IMR-90 (cell line): ENCODE measurements around the gene TSSK2.

Experiments
- MAZ ChIP-seq: IDR thresholded peaks from 2 replicates; pipeline ENCODE4 v1.6.1; 2012; ENCODE audit warnings: low read depth, mild to moderate bottlenecking, low read length, improper control_type of control experiment, moderate library complexity, borderline replicate concordance
- POLR2A ChIP-seq: IDR thresholded peaks from 2 replicates; pipeline ENCODE4 v1.6.1; 2012; ENCODE audit warnings: mild to moderate bottlenecking, low read depth, low read length
- TF ChIP-seq, protein P1 (sequence below): conservative IDR thresholded peaks from 2 replicates; pipeline ENCODE4 v1.5.1; 2012; ENCODE audit warnings: mild to moderate bottlenecking, low read depth, low read length, improper control_type of control experiment

DNA sequence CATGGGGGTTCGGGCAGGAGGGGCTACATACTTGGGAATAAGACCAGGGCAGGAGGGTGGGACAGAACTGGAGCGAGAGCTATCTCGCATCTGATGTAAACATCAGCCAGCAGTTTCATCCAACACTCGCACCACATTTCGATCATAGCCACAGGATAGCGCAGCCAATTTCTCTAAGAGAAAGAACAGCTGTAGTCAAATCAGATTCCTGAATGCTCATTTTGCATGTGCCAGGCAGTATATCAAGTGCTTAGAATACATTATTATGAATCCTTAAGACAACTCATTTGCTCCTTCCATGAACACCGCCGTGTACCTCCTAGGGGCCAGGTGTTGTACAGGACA lies 23.4 kb upstream of the TSSK2 start:
- TF ChIP-seq POLR2A (no peak), MAZ (no peak)
- TF ChIP-seq, protein P1, sequence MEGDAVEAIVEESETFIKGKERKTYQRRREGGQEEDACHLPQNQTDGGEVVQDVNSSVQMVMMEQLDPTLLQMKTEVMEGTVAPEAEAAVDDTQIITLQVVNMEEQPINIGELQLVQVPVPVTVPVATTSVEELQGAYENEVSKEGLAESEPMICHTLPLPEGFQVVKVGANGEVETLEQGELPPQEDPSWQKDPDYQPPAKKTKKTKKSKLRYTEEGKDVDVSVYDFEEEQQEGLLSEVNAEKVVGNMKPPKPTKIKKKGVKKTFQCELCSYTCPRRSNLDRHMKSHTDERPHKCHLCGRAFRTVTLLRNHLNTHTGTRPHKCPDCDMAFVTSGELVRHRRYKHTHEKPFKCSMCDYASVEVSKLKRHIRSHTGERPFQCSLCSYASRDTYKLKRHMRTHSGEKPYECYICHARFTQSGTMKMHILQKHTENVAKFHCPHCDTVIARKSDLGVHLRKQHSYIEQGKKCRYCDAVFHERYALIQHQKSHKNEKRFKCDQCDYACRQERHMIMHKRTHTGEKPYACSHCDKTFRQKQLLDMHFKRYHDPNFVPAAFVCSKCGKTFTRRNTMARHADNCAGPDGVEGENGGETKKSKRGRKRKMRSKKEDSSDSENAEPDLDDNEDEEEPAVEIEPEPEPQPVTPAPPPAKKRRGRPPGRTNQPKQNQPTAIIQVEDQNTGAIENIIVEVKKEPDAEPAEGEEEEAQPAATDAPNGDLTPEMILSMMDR = no peak
